CD4-positive, alpha-beta T cell treated with Interferon gamma for 1 hour (primary cell): ENCODE measurements around the gene ADSL.

ENCODE experiments used
- DNase-seq: peaks from one replicate; pipeline ENCODE4 v3.0.0-alpha.2; 2020

Gene ADSL

DNA sequence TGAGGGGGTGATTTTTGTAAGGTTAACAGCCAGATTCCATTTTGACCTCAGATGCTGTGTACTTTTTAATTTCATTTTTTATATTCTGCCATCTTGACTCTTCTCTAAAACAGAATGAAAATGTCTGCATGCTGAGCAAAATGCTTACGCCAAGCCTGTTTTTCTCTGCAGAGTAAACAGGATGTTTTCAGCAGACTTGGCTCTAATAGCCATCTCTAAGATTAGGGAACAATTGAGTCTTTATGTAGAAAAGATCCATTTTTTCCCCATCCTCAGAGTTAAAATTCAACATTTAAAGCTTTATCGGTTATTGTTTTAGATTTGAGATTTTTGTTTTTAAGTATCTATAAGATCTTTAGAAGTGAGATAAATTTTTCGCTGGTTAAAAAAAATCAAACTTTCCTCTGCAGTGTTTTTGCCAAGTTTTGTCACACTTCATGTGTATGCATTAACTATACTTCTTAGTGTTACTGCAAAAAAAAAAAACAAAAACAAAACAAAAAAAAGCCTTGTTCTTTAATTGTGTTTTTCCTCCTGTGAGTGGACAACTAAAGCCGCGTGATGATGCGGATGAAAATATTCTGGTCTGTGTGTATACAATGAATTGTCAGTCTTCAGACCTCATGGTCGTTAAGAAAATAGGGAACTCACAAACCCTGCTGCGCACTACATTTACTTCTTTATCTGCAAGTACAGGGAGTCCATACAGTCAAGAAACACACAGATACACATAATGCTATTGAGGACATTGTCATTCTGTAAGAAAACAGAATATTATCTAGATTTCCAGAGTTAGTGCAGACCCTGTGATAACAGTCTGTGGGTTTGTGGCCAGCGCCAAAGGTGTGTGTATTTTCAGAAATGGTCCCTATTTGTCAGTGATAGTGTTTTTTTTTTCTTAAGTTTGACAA lies 17.5 kb upstream of the ADSL start:
- DNase-seq: no peak

DNA sequence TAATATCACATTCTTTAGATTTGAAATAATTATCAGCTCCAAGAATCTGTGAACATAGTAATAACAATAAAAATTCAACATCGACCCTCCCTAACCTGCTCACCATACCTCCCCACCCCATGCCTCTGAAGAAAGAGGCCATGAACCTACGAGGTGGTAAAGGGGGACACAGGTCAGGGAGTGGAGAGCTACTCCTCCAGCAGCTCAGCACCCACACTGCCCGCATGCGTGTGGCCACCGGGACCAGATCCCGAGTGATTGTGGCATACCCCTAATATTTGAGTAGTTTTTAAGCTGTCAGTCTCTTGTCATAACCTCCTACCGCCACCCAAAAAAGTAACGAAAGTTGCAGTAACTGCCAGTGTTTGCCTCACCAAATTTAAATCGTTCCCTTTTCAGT lies 16.8 kb upstream of the ADSL start:
- DNase-seq: no peak

DNA sequence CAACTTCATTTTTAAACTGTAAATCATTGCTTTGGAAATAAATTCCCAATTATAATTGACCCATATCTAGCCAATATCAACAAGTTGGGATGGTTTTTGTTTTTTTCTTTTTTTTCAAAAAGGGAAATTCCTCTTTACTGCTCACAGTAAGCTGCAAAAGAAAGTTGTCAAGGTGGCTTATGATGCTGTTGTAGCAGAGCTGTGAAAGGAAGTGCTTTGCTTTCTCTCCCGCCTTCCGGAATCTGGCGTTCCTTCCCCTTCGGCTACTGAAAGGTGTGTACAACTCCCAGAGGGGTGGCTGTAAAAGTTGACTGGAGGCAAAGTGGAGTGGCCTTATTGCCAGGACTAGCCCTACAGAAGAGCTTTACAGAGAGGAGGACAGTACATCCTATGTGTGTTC lies 16.2 kb upstream of the ADSL start:
- DNase-seq: no peak

DNA sequence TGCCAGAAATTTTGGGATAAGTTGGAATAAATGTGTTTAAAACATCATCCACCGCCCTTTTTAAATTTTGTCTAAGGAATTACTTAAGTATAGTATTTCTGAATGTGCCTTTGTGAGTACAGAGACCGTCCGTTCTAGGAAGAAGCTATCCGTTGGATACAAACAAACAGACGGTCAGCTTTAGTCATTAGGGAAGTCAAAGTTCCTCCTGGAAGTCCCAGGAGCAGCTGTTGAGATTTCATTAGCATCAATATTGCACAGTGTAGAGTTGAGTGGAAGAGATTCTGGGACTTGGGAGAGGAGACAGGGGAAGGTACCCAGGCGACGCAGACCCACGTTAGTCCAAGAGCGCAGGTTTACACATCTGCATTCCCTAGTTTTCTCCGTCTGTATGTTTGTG lies 15.7 kb upstream of the ADSL start:
- DNase-seq: no peak

DNA sequence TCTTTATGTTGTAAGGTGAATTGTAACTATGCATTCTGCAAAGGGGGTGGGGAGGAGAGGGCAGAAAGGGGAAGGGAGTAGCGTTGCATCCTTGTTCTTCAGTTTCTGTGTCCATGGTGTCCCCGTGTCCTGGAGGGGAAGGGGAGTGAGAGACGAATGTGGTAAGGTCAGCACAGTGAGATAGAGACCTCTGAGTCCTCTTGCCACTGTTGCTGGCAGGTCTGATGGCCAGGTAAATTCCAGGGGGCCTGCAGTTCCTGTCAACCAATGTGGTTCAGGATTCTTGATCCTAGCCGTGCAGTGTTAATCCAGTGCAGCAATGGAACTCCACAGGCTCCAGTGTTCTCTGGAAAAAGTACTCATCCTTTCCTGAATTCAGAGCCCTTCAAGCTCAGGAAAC lies 14.6 kb upstream of the ADSL start:
- DNase-seq: no peak

DNA sequence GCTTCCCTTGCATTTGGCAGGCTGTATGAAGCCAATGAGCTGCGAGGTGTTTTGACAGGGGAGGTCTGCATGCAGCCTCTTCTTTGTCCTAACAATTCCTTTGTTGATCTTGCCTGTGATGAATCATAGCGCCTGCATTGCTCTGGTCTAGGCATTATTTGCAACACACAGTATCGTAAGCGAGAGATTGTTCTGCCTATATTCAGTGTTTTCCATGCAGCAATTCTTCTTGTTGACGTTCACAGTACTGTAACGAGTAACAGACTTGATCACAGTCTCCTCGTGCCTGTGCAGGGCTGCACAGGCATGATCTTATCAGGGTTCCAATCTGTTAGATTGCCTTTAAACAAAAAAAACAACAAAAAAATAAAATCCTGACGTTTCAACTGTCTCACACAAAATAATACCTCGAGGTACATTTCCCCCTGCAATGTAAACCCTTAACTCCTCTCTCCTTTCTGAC lies 13.9 kb upstream of the ADSL start:
- no peak for DNase-seq

DNA sequence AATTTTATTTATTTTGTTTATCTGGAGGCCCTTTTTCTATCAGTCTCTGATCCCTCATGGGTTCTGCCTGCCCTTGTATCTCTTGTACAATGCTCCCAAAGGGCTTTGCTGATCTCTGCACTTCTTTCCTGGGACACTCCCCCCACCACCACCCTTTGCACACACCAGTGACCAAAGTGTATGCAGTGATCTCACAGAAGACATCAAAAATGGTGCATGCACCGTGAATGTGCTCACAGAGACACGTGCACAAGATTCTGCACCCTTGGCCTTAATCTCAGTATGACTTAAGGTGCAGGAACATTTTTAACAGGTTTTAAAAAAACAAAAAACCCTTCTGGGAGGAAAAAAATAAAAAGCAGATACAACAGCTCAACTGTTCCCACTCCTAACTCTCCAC lies 12.2 kb upstream of the ADSL start:
- no peak for DNase-seq

DNA sequence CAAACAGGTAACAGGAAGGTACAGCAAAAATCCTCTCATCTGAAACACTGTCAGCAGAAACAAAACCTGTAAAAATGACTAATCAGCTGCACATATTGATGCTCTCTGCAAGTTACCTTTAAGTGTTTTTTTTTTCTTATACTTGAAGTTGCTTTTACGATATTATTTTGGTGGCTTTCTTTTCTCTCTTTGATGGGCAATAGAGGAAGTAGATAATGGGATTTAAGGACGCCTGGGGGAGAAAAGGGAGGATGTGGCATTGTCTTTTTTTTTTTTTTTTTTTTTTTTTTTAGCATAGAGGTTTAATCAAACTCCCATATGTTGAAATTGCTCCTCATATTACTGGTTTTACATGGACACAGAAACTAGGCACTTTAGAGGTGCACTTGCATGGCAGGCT lies 11.4 kb upstream of the ADSL start:
- no peak for DNase-seq

DNA sequence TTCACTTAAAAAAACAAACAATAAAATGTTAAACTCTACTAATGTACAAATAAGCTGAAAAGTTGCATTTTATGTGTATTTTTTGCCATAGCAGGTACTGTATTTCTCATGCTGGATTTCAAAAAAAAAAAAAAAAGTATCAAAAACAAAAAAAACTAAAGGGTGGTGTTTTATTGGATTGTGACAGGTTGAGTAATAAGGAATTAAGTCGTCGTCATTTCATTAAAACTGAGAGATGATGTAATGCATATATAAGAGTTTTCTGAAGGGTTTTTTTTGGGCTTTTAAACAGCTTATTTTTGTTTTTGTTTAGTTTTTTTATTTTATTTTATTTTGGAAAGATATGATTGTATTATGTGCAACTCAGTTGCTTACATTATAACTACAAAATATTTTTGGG lies 10.9 kb upstream of the ADSL start:
- DNase-seq: no peak

DNA sequence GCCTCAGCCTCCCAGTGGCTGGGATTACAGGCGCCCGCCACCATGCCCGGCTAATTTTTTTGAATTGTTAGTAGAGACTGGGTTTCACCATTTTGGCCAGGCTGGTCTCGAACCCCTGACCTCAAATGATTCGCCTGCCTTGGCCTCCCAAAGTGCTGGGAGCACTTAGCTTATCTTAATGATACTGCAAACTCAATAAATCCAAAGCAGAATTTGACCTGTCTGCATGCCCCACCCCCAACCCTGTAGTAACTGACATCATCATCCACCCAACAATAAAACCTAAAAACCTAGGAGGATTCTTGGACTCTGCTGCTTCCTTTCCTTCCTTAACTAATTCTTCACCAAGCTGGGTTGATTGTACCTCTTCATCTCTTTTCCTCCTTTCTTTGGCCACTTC lies 6.3 kb upstream of the ADSL start:
- no peak for DNase-seq

DNA sequence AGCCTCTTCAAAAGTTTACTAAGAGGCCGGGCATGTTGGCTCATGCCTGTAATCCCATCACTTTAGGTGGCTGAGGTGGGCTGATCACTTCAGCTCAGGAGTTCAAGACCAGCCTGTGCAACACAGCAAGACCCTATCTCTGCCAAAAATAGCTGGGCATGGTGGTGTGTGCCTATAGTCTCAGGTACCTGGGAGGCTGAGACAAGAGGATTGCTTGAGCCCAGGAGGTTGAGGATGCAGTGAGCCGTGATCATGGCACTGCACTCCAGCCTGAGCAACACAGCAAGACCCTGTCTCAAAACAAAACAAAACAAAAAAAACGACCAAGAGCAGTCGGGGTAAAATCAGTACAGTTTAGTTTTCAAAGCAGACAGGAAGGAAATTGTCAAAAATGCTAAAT lies 4.7 kb upstream of the ADSL start:
- DNase-seq: no peak

DNA sequence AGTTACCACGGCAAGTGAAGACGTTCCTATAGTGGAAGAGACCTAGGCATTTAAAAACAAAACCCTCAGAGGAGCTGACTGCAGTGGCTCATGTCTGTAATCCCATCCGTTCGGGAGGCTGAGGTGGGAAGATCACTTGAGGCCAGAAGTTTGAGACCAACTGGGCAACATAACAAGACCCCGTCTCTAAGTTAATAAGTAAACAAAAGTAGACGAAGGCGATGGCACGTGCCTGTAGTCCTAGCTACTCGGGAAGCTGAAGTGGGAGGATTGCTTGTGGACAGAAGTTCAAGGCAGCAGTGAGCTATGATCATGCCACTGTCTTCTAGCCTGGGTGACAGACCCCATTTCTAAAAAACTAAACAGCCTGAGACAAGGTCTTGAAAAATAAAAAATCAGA lies 3.8 kb upstream of the ADSL start:
- no peak for DNase-seq

DNA sequence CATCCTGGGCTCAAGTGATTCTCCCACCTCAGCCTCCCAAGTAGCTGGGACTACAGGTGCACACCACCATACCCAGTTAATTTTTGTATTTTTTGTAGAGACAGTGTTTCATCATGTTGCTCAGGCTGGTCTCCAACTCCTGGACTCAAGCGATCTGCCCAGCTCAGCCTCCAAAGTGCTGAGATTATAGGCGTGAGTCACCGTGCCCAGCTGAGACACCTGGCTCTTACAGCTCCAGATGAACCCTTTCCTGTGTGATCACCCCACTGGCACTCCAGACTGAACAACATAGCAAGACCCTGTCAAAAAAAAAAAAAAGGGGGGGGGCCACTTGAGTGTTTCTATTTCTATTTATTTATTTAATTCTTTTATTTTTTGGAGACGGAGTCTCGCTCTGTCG lies 1.0 kb upstream of the ADSL start:
- DNase-seq: peak; percentile 20

DNA sequence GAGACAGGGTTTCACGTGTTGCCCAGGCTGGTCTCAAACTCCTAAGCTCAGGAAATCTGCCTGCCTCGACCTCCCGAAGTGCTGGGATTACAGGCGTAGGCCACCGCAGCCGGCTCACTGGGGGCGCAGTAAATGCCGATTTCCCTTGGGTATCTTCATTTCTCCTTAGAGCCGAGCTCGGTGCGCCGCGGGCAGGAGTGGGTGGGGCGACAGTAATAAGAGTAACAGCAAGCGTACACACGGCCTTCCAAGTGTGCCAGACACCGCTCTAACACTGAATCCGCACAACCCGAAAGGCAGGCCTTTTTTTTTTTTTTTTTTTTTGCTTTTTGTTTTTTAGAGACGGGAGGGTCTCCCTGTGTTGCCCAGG lies 500 bp upstream of the ADSL start:
- DNase-seq: peak; percentile 31

DNA sequence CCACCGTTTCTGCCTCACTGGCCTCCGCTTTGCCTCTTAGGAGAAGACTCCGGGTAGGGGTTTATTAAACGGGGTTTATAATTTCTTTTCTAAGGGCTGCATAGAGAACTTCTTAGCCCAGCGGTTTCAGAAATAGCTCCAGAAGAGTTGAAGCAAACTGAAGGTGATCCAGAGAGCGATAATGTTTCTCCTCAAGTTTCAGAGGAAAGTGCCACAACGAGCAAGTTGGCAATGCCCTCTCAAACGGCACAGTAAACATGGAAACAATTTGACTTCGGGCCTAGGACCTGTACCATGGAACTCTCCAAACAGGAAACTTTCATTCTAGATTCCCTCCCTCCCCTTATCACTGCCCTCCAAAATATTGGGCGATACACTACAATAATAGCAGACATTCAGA lies 1.0 kb downstream of the ADSL start:
- no peak for DNase-seq

DNA sequence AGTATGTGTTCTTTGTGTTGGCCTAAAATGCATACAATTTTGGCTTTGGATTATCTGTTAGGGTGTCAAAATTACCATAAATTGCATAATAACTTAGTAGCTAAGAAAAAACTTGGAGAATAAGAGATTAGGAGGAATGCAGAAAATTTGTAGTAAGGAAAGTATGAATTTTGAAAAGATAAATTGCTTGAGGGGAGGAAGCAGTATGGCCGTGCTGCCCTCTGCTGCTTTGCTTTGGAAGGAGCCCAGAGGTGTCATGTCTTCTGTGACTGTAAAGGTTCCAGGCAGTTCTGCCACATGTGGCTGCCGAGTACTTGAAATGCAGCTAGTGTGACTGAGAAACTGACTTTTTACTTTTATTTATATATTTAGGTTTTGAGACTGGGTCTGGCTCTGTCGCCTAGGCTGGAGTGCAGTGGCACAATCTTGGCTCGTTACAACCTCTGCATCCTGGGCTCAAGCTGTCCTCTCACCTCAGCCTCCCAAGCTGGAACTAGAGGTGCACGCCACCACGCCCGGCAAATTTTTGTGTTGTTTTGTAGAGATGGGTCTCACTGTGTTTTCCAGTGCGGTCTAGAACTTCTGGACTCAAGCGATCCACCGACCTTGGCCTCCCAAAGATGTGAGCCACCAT lies 1.8 kb downstream of the ADSL start:
- DNase-seq: peak; percentile 59

DNA sequence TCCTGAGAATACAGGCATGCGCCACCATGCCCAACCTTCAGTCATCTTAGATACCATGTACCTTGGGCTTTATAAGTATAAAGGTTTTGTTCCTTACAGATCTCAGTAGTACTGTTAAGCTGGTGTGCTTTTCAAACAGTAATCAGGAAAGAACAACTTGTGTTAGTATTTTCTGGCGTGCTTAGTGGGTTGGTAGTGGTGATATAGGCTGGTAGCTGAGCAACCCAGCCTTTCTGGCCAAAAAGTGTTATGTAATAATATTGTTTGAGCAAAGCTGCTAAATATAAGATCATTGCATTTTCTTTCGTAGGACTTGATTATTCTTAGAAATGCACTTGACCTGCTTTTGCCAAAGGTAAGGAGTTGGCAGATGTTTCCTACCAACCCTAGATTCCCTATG lies 6.5 kb downstream of the ADSL start:
- DNase-seq: no peak

DNA sequence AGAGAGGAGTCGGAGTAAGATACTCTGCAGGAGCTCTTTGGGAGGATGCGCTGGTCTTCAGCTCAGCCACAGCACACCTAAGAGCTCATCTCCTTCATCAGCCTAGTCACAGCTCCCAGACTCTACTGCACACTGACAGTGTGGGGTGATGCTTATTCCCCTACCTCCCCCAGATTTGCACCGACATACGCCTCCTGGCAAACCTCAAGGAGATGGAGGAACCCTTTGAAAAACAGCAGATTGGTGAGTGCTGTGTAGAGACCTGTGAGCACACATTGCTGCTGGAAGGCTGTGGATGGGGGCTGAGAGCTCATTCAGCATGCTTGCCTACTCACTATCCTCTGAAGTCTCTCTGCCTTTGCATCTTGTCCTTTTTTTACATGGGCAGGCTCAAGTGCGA lies 14.8 kb downstream of the ADSL start:
- no peak for DNase-seq

DNA sequence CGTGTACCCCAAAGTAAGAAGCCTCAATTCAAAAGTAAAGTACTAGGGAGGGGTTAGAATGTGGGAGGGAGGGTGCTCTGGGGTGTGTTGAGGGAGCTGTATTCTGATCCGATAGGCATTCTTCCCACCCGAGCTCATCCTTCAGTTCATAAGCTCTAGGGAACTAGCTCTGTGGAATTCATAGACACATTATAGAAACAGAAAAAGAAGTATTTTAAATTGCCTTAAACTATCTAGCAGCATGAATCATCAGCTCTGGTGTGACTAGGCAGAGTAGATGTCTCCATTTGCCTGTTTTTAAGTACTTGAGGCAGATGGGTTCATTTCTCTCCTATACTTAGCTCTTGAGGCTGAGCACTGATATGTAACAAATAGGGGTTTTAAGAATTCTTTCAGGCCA lies 16.8 kb downstream of the ADSL start:
- DNase-seq: no peak

DNA sequence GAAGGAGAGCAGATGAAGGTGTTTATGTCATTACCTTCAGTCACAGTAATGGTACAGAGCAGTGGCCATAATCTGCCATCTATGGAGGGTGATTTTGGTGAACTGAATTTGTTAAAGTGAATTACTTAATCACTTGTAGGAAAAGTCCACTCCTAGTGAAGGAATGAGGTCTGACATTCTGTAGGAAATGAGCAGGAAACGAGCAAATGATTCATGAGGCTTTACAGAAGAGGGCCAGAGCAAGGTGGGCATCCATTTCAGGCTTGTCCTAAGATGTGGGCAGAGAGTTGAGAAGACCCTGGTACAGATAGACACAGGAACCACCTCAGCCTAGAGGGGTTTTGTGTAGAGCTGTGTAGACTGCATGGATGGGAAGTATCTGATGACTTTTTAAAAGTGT lies 18.1 kb downstream of the ADSL start:
- DNase-seq: no peak

DNA sequence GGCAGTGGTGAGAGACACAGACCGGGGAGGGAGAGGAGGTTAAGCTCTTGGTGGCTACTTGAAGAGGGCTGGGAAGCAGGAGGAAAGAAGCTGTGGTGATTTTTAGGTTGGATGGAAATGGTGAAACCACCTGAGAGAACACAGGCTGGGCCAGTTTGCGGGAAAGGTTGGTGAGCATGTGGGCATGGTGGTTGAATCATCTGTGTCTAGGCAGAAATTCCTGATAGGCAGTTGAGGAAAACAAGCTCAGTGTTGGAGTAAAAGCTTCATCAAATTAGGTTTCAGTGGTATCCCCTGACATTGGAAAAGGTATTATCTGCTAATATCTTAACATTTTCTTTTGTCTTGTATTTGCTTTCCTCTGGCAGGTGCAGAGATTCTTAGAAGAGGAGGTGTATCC lies 19.8 kb downstream of the ADSL start:
- DNase-seq: no peak

DNA sequence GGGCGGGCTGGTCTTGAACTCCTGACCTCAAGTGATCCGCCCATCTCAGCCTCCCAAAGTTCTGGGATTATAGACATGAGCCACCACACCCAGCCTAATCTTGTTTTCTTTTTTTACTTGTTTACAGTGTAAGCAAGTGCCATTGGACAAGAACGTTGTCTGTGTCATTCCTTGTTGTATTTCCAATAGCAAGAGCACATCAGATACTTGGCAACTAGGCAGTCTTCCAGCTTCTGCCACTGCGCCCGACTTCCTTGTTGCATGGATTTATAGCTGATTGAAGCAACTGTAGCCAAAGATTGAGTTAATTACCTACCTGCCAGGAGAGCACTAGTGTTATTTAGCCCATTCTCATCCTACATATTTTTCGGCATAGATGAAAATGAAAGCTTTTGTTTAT lies 21.0 kb downstream of the ADSL start:
- no peak for DNase-seq

DNA sequence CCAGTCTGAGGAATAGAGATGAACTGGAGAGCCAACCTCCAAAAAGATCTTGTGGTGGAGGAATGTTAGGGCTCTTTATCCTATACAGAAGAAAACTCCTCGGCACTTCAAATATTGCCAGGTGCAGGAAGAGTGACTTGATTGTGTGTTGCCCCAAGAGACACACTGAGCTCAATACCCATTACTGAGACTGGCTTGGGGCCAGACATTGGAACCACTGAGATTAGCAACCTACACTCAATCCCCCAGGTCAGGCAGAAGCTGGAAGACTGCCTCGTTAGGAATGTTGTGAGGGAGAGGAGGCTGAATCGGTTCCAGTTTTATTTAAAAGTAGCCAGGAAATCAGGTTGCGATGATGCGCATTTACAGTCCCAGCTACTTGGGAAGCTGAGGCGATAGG lies 21.7 kb downstream of the ADSL start:
- no peak for DNase-seq

DNA sequence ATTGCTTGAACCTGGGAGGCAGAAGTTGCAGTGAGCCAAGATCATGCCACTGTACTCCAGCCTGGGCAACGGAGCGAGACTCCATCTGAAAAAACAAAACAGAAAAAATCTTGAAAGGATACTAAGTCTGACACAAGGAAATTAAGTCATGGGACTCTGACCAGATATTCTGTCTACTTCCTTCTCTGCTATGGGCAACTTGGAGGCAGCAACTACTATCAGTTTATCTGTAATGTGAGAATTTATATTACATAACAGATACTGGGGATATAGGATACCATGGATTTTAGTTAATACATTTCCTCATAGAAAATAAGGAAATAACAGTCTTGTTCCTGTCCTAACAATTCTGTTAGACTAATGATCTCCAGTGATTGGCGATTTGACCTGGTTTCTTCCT lies 22.5 kb downstream of the ADSL start:
- no peak for DNase-seq

DNA sequence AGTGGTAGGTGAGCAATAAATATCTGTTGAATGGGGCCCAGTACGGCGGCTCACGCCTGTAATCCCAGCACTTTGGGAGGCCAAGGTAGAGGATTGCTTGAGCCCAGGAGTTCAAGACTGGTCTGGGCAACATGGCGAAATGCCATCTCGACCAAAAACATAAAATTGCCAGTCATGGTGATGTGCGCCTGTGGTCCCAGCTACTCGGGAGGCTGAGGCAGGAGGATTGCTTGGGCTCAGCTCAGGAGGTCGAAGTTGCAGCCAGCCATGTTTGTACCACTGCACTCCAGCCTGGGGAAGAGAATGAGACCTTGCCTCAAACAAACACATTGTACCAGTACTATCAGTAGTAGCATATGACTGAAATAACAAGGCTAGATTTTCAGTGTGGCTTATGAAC lies 28.3 kb downstream of the ADSL start:
- no peak for DNase-seq
